NCI-H1436 (cell line): ENCODE measurements around the gene TTC4.

Source experiments
- DNase-seq: peaks from one replicate; lab custom pipeline; 2025; lab: John Stamatoyannopoulos, UW

TTC4 gene

DNA sequence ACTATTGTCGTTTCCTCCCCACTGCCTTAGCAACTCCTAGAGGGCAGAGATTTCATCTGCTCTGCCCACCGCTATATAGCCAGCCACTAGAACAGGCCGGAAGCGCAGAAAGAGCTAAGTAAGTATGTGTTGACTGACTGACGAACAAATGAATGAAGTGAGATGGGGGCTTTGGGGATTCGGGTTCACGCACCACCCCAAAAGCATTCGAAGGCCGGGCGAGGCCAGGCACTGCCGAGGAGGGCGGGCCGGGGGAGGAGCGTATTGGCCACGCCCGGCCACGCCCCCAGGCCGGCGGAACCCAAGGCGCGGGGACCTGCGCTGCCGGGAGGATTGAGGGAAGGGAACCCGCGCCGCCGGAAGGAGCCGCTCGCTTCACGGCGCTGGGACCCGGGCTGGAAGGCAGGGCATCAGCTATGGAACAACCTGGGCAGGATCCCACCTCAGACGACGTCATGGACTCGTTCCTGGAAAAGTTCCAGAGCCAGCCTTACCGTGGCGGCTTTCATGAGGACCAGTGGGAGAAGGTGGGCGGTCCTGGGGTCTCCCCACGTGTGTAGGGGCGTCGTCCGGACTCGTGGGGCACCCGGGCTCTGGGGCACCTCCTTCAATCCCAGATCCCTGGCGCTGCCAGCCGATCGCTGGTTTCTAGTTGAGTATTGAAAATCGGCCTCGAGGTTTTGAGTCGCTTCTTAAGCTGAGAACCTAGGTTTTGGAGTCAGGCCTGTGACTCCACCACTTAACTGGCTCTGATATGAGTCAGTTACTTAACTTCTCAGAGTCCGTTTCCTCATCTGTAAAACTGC is at the start of gene TTC4:
TTC4 (plus strand) TSS at position 369 of the 806 bp plus-strand sequence; CDS start at position 417, 48 bp downstream.
- peak; percentile 87 for DNase-seq

GRCh38 chr1:54666333-54666732 is 49.3 kb upstream of the TTC4 start:
- DNase-seq: no peak

DNA sequence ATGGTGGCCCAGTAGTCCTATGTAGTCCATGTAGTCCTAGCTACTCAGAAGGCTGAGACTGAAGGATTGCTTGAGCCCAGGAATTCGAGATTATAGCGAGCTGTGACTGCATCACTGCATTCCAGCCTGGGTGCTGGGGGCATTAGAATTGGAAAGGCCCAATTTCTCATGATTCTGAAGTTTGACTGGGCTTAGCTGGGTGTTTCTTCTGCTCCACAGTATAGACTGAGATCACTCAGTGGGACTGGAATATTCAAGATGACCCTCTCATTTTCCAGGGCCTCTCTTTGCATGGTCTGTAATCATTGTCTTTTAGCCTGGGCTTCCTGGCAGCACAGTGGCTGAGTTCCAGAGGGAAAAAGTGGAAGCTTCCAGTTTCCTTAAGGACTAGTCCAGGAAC is 47.9 kb upstream of the TTC4 start:
- no peak for DNase-seq

GRCh38 chr1:54668567-54668966 is 47.1 kb upstream of the TTC4 start:
- no peak for DNase-seq

DNA sequence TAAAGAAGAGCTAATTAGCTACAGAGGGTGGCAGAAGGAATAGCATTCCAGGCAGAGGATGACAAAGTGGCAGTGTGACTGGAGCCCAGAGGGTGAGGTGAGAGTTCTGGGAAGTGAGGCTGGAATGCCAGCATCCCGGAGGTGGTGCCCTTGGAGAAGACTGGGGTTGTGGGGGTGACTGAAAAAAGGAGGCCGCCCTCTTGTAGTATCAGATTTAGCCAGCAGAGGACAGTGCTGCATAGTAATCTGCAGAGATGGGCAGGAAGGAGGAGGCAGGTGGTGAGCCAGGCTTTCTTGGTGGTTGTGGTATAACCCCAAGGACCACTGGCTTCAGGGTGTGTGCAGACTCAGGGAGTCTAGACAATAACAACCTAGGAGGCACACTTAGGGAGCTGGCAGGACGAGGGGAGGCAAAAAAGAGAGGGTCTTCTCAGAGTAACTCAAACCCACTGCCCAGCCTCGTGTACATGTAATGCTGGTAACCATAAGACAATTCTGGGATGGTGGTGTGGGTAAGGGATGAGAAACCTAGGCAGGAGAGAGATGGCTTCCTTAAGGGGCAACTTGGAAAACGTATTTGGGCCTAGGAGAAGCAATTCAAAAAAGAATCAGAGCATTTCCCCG is 43.6 kb upstream of the TTC4 start:
- DNase-seq: peak; percentile 55

GRCh38 chr1:54678776-54679643 is 36.7 kb upstream of the TTC4 start:
- DNase-seq: no peak

- DNase-seq: no peak
Observed at GRCh38 chr1:54679706-54680105, 36.0 kb upstream of the TTC4 start.

- no peak for DNase-seq
Observed at GRCh38 chr1:54680387-54680786, 35.3 kb upstream of the TTC4 start.

- peak; percentile 88 for DNase-seq
Observed at GRCh38 chr1:54681358-54681757, 34.3 kb upstream of the TTC4 start.

GRCh38 chr1:54683453-54683852 is 32.2 kb upstream of the TTC4 start:
- DNase-seq: no peak

- no peak for DNase-seq
Observed at GRCh38 chr1:54685335-54685905, 30.2 kb upstream of the TTC4 start.

DNA sequence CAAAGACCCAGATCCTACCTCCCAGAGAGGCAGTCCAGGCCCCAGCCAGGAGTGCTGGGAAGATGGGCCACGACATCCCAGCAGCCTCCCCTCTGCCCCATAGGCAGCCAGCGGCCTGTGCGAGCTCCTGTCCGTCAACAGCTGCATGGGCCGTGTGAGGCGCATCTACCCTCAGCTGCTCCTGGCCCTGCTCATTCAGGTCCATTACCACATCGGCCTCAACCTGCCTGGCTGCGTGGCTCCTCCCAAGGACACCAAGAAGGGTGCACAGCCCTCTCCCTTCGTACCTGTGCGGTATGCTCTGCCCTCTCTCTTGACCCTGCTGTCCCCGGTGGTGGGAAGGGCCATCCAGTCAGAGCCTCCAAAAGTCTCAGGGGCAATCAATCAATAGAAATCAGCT is 29.5 kb upstream of the TTC4 start:
- no peak for DNase-seq

- DNase-seq: no peak
Observed at GRCh38 chr1:54694771-54695170, 20.9 kb upstream of the TTC4 start.

- no peak for DNase-seq
Observed at GRCh38 chr1:54695221-54695620, 20.4 kb upstream of the TTC4 start.

DNA sequence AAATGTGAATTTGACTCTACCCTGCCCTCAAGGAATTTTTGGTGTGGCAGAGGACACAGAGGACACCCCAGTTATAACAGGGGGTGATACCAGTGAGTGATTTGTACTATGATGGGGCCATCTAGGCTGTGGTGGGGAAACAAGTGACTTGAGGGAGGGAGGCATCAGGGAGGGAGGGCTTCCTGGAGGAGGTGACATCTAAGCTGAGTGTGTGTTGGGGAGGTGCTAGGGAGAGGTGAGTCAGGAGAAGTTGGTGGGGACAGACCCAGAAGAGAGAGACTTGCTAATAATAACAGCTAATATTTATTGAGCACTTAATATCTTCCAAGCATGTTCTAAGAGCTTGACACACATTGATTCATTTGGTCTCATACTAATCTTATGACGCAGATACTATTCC is 19.9 kb upstream of the TTC4 start:
- DNase-seq: no peak

DNA sequence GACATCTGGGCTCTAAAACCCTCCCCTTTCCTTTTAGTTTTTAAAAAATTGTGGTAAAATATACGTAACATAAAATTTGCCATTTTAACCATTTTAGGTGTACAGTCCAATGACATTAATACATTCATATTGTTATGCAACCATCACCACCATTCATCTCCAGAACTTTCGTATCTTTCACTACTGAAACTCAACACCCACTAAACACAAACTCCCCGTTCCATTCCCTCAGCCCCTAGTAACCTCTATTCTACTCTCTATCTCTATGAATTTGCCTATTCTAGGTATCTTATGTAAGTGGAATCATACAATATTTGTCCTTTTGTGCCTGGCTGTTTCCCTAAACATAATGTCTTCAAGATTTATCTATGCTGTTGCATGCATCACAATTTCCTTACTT is 19.4 kb upstream of the TTC4 start:
- DNase-seq: no peak

- DNase-seq: no peak
Observed at GRCh38 chr1:54697896-54698295, 17.8 kb upstream of the TTC4 start.

DNA sequence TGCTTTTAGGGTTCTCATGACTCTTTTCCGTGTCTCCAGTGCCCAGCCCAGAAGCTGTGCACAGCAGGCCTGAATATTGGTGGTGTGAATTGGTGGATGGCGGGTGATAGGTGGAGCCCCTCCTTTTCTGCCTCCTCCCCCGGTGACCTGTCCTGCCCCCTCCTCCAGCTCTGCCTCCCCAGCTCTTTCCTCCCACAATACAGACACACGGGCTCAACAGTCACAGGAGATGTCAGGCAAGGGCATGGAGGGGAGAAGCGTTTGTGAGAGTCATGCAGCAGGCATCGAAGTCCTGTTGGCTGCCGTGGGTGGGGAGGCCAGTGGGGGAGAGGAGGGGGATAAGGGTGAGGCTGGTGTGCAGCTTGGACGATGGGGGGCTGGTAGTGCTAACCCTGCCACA is 17.3 kb upstream of the TTC4 start:
- no peak for DNase-seq

DNA sequence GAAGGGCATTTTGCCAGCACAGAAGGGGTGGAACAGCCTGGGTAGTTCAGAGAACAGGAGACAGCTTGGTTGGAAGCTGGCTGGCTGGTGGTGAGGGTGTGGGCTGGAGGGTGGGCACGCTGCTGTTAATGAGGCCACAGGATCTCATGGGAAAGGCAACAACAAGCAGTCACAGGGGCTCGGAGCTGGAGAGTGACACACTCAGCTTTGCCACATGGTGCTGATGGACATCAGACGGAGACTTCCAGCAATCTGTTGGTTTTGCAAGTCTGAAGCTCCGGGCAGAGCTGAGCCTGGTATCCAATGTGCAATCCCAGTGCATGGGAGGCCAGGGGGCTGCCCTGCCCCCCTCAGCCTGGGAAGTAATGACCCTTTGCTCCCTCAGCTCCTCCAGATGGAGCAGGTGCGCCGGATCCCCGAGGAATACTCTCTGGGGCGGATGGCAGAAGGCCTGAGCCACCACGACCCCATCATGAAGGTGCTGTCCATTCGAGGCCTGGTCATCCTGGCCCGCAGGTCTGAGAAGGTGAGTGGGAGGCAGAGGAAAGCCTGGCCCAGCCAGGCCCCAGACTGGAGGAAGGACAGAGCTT is 15.6 kb upstream of the TTC4 start:
- DNase-seq: no peak

- no peak for DNase-seq
Observed at GRCh38 chr1:54701066-54701465, 14.6 kb upstream of the TTC4 start.

DNA sequence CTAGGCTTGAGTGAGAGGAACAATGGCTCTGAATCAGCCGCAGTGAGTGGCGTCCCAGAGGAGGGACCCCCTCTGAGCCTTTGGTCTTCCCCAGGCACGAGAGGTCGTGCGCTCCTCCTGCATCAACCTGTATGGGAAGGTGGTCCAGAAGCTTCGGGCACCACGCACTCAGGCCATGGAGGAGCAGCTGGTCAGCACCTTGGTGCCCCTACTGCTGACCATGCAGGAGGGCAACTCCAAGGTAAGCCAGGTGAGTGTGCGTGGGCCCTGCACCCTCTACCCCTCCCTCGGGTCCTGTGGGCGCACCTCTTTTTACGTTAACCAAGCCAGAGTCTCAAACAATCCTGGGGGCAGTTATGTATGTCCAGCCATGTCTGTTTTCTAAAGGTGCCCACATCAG is 13.7 kb upstream of the TTC4 start:
- DNase-seq: no peak

- DNase-seq: no peak
Observed at GRCh38 chr1:54703471-54703870, 12.2 kb upstream of the TTC4 start.
